GM23338 (cell line): Measurements from ENCODE around the gene NTRK3. TPM values are rescaled to one million over a fixed set of nuclear protein-coding genes. Genes with fewer than 3 reads are reported as not detected.

Source experiments
- ATAC-seq: fragments of 200-7000 bp; cut with Tn5 transposase; 3 replicates; pipeline ENCODE4 v1.9.1; 2020
- DNase-seq: peaks from one replicate; pipeline ENCODE4 v3.0.0-alpha.2; 2015; ENCODE audit warnings: low spot score
- H2AFZ ChIP-seq: fragments of 200-600 bp; sonication (generic); 2 replicates; pipeline ENCODE4 v1.8.0; 2016; ENCODE audit warnings: antibody characterized with exemption, mild to moderate bottlenecking, moderate library complexity
- H3F3A ChIP-seq: fragments of 200-600 bp; sonication (generic); replicated peaks from 2 replicates; pipeline ENCODE4 v1.8.0; 2017; ENCODE audit warnings: antibody characterized with exemption, mixed run types, low read depth
- H3K27ac ChIP-seq: fragments of 200-600 bp; sonication (generic); 2 replicates; pipeline ENCODE4 v1.6.1; 2016; ENCODE audit warnings: low read depth
- H3K27me3 ChIP-seq: fragments of 200-600 bp; sonication (generic); 2 replicates; pipeline ENCODE4 v1.8.0; 2016; ENCODE audit warnings: mild to moderate bottlenecking, mixed run types, moderate library complexity; ENCODE audit not compliant: insufficient read depth
- H3K36me3 ChIP-seq: fragments of 200-600 bp; sonication (generic); 2 replicates; pipeline ENCODE4 v1.8.0; 2016; ENCODE audit warnings: mild to moderate bottlenecking; ENCODE audit not compliant: insufficient read depth
- H3K4me1 ChIP-seq: fragments of 200-600 bp; sonication (generic); 2 replicates; pipeline ENCODE4 v1.8.0; 2016; ENCODE audit warnings: mild to moderate bottlenecking, moderate library complexity; ENCODE audit not compliant: insufficient read depth
- H3K4me2 ChIP-seq: fragments of 200-600 bp; sonication (generic); 2 replicates; pipeline ENCODE4 v1.7.1; 2017; ENCODE audit warnings: mixed run types
- H3K4me3 ChIP-seq: fragments of 200-600 bp; sonication (generic); 2 replicates; pipeline ENCODE4 v1.6.1; 2016; ENCODE audit warnings: mixed run types
- H3K79me2 ChIP-seq: fragments of 200-600 bp; sonication (generic); replicated peaks from 2 replicates; pipeline ENCODE4 v1.8.0; 2017; ENCODE audit warnings: mild to moderate bottlenecking; ENCODE audit not compliant: insufficient read depth
- H3K9me2 ChIP-seq: fragments of 200-600 bp; sonication (generic); 2 replicates; pipeline ENCODE4 v1.8.0; 2017; ENCODE audit not compliant: insufficient read depth
- H4K20me1 ChIP-seq: fragments of 200-600 bp; sonication (generic); replicated peaks from 2 replicates; pipeline ENCODE4 v1.8.0; 2017; ENCODE audit warnings: mild to moderate bottlenecking; ENCODE audit not compliant: insufficient read depth
- H3K27ac Mint-ChIP-seq: 2 replicates; pipeline ENCODE4 v1.8.0; 2020; ENCODE audit warnings: inconsistent platforms, mild to moderate bottlenecking, moderate library complexity, mixed read lengths
- H3K27me3 Mint-ChIP-seq: 3 replicates; pipeline ENCODE4 v1.8.0; 2022; ENCODE audit warnings: low read depth, mild to moderate bottlenecking, moderate library complexity, mixed read lengths, inconsistent platforms; ENCODE audit not compliant: insufficient read depth, poor library complexity
- H3K36me3 Mint-ChIP-seq: 3 replicates; pipeline ENCODE4 v1.8.0; 2021; ENCODE audit warnings: low read depth, mild to moderate bottlenecking, inconsistent platforms, moderate library complexity, mixed read lengths
- H3K4me1 Mint-ChIP-seq: 3 replicates; pipeline ENCODE4 v1.8.0; 2020; ENCODE audit warnings: mild to moderate bottlenecking, inconsistent platforms, mixed read lengths
- H3K4me3 Mint-ChIP-seq: 3 replicates; pipeline ENCODE4 v1.8.0; 2021; ENCODE audit warnings: moderate library complexity, mild to moderate bottlenecking, inconsistent platforms, mixed read lengths
- H3K9me3 Mint-ChIP-seq: 3 replicates; pipeline ENCODE4 v1.8.0; 2020; ENCODE audit warnings: moderate library complexity, mild to moderate bottlenecking, inconsistent platforms, mixed read lengths
- CTCF ChIP-seq, 2 experiments: fragments of 200-600 bp in 1 of 2; sonication (generic) in 1 of 2; conservative IDR thresholded peaks; 2 replicates each; pipeline versions ENCODE4 v1.5.1 to v1.6.1; 2016 to 2017; ENCODE audit warnings: antibody characterized with exemption in 2 of 2, low read depth in 2 of 2, mild to moderate bottlenecking in 2 of 2, moderate library complexity in 1 of 2
- ETS1 ChIP-seq: IDR thresholded peaks from 2 replicates; pipeline ENCODE4 v1.6.1; 2016; ENCODE audit warnings: antibody characterized with exemption
- EZH2 ChIP-seq: fragments of 200-600 bp; sonication (generic); IDR thresholded peaks from one replicate; pipeline ENCODE4 v1.8.0; 2017; ENCODE audit warnings: antibody characterized with exemption, mild to moderate bottlenecking, low read depth; ENCODE audit not compliant: unreplicated experiment
- EZH2phosphoT487 ChIP-seq: fragments of 200-600 bp; sonication (generic); IDR thresholded peaks from one replicate; pipeline ENCODE4 v1.8.1; 2018; ENCODE audit warnings: antibody characterized with exemption; ENCODE audit not compliant: unreplicated experiment
- NANOG ChIP-seq: IDR thresholded peaks from 2 replicates; pipeline ENCODE4 v1.6.1; 2016; ENCODE audit warnings: antibody characterized with exemption, borderline replicate concordance
- POLR2AphosphoS5 ChIP-seq: IDR thresholded peaks from 2 replicates; pipeline ENCODE4 v1.6.1; 2016; ENCODE audit warnings: antibody characterized with exemption, low read depth
- REST ChIP-seq: IDR thresholded peaks from one replicate; pipeline ENCODE4 v1.6.1; 2018; ENCODE audit warnings: antibody characterized with exemption; ENCODE audit not compliant: unreplicated experiment
- STAT1 ChIP-seq: IDR thresholded peaks from one replicate; pipeline ENCODE4 v1.6.1; 2016; ENCODE audit warnings: antibody characterized with exemption; ENCODE audit not compliant: unreplicated experiment
- ZNF114 ChIP-seq: fragments of 250-450 bp; sonication (Bioruptor Pico); IDR thresholded peaks from 2 replicates; pipeline ENCODE4 v1.5.0; 2020; ENCODE audit warnings: mild to moderate bottlenecking, moderate library complexity
- ZNF331 ChIP-seq: fragments of 250-450 bp; sonication (Bioruptor Pico); IDR thresholded peaks from 2 replicates; pipeline ENCODE4 v1.5.0; 2020; ENCODE audit warnings: low read depth, mild to moderate bottlenecking, moderate library complexity
- ZNF462 ChIP-seq: fragments of 250-450 bp; sonication (Bioruptor Pico); IDR thresholded peaks from 2 replicates; pipeline ENCODE4 v1.5.0; 2020; ENCODE audit warnings: mild to moderate bottlenecking, moderate library complexity
- polyA plus RNA-seq: library from polyadenylated mRNA; unstranded; fragments of >200 nt; fragmentation: Nextera tagmentation; extraction: Ambion mirVana; gene quantifications from 2 replicates; pipeline ENCODE4 v1.2.1, GENCODE V29; 2016
- total RNA-seq: library from RNA; depleted of rRNA; stranded (reverse); fragments of >200 nt; shearing (Covaris generic); gene quantifications from 2 replicates; pipeline ENCODE4 v1.2.3, GENCODE V29; 2014

NTRK3 gene
- total and polyA plus RNA-seq, 2 experiments from 2014 or later = 3.1 to 5.3 TPM

GRCh38 chr15:88239594-88239993 lies 16.9 kb downstream of the NTRK3 start:
- Histone ChIP-seq H3K9me2 (peaks cover 9% of the 10 kb centered on the region; the same call in 1 of the 2 replicates), H3K4me3 (no peak overlapping the region), H3K4me2 (no peak overlapping the region), H3K4me1 (no peaks in the 10 kb centered on the region), H3K36me3 (no peaks in the 10 kb centered on the region), H3K27me3 (no peaks in the 10 kb centered on the region), H3K79me2 (no peaks in the 10 kb centered on the region), H3F3A (no peaks in the 10 kb centered on the region), H3K27ac (no peak overlapping the region), H2AFZ (no peak overlapping the region), H4K20me1 (no peaks in the 10 kb centered on the region)
- Mint-ChIP-seq H3K4me3 (no peak overlapping the region), H3K27me3 (peaks cover 11% of the 10 kb centered on the region), H3K36me3 (peaks cover 6% of the 10 kb centered on the region; the same call in 1 of the 3 replicates), H3K9me3 (peaks cover 2% of the 10 kb centered on the region; the same call in 2 of the 3 replicates), H3K27ac (no peak overlapping the region), H3K4me1 (peaks cover 11% of the 10 kb centered on the region)
- no peak for TF ChIP-seq REST
- no peak for TF ChIP-seq EZH2phosphoT487
- no peak for TF ChIP-seq ETS1
- no peak for TF ChIP-seq ZNF331 (CRISPR knock-in tag)
- no peak for TF ChIP-seq ZNF462 (CRISPR knock-in tag)
- TF ChIP-seq ZNF114 (CRISPR knock-in tag) = no peak
- no peak for TF ChIP-seq STAT1
- TF ChIP-seq NANOG = no peak
- no peak for TF ChIP-seq CTCF (conservative IDR thresholded peaks at IDR 0.05; ENCODE audit: low read depth in 2 of 2)
- TF ChIP-seq EZH2 = no peak
- TF ChIP-seq POLR2AphosphoS5 = no peak
- no peak for DNase-seq
- ATAC-seq = no peak
